Metanephros (tissue), 1 donor: ENCODE measurements around the gene PI4KA. TPM values are rescaled to one million over a fixed set of nuclear protein-coding genes. Genes with fewer than 3 reads are reported as not detected.

Source experiments
- total RNA-seq: library from RNA; depleted of rRNA; stranded (reverse); fragments of >200 nt; gene quantifications from one replicate; pipeline ENCODE4 v1.2.3, GENCODE V29; 2014

PI4KA gene
- total RNA-seq: 76.4 TPM

DNA sequence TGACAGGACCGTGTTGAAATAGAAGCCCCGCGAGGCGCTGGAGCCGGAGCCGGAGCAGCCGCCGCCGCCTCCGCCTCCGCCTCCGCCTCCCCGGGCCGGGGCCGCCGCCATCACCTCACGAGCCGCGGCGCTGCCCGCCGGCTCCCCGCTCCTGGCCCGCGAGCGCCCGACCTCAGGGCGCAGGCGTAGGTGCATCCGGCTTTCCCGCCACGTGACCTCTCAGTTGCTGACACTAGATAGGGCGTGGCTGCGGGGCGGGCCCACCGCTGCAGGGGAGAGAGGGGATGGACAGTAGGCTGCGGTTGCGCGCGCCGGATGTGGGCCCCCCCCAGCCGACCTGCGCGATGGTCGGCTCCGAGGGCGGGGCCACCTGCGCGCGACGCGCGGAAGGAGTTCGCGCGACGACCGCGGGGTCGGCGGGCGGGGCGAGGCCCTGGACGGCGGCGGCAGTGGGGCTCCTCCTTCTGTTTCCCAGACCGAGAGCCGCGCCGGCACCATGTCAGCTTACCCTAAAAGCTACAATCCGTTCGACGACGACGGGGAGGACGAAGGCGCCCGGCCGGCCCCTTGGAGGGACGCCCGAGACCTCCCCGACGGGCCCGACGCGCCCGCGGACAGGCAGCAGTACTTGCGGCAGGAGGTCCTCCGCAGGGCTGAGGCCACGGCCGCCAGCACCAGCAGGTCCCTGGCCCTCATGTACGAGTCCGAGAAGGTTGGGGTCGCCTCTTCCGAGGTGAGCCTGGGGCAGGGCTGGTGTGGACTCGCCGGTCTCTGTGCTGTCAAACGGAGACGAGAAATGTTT is at the start of gene PI4KA, which contains the start of gene SNAP29:
TSS of gene PI4KA (minus strand) at position 197 of the 802 bp plus-strand sequence. CDS start at position 111, 86 bp downstream.
TSS of gene SNAP29 (plus strand) at position 393 of the 802 bp plus-strand sequence. CDS start at position 497, 104 bp downstream.

DNA sequence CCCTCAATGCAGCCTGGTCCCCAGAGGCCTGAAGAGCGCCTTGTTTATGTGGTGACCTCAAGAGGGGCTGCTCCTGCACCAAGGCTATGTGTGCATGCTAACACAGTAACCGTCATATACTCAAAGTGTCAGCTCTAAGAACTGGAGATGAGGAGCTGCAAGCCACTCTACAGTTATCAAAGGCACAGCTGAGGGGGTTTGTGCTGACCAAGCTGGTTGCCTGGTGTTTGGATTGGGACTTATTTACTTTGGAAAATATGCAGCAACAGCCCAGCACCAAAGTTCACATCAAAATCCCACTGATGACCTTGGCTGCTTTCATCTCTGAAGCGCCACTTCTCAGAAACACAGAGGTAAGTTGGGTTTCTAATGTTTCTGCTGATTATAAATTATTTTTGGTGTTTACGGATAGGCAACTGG is 84.8 kb downstream of the PI4KA start, which contains the start of gene SERPIND1:
TSS of gene SERPIND1 (plus strand) at position 321 of the 420 bp plus-strand sequence. CDS start 5,200 bp downstream, outside the sequence.

Other genes starting within 250 kb of the PI4KA start
- 0.53 TPM for gene SERPIND1, start 84.7 kb downstream of the PI4KA start, total RNA-seq
- gene SNAP29, start 196 bp upstream of the PI4KA start, total RNA-seq: 12.1 TPM
- gene CRKL, start 58.6 kb upstream of the PI4KA start, total RNA-seq: 65.0 TPM
- 0.99 TPM for gene AIFM3, start 108.4 kb upstream of the PI4KA start, total RNA-seq
- 78.5 TPM for gene LZTR1, start 123.5 kb upstream of the PI4KA start, total RNA-seq
- gene THAP7, start 143.3 kb upstream of the PI4KA start, total RNA-seq: 30.2 TPM
- 2.3 TPM for gene P2RX6, start 156.4 kb upstream of the PI4KA start, total RNA-seq
- 1.3 TPM for gene SLC7A4, start 173.8 kb upstream of the PI4KA start, total RNA-seq
- not detected for gene LRRC74B, start 187.1 kb upstream of the PI4KA start, total RNA-seq